Chondrocyte (in vitro differentiated cells): ENCODE measurements around the gene GET4. TPM values are rescaled to one million over a fixed set of nuclear protein-coding genes. Genes with fewer than 3 reads are reported as not detected.
"Not testable (repeated sequence)": the region's sequence is repeated elsewhere in the genome, so short reads cannot be mapped to it uniquely, and the experiment has no call there.

Source experiments
- DNase-seq: peaks from one replicate; pipeline ENCODE4 v3.0.0; 2021; ENCODE audit warnings: mixed read lengths, low spot score
- H3K27ac Mint-ChIP-seq: one replicate; pipeline ENCODE4 v1.8.0; 2021; ENCODE audit warnings: mild to moderate bottlenecking, moderate library complexity, mixed read lengths; ENCODE audit not compliant: unreplicated experiment
- H3K27me3 Mint-ChIP-seq: 2 replicates; pipeline ENCODE4 v1.8.0; 2021; ENCODE audit warnings: low read depth, mixed read lengths
- H3K36me3 Mint-ChIP-seq: 2 replicates; pipeline ENCODE4 v1.8.0; 2021; ENCODE audit warnings: low read depth, mixed read lengths
- H3K4me1 Mint-ChIP-seq: 2 replicates; pipeline ENCODE4 v1.8.0; 2021; ENCODE audit warnings: low read depth, mild to moderate bottlenecking, mixed read lengths
- H3K4me3 Mint-ChIP-seq: one replicate; pipeline ENCODE4 v1.8.0; 2021; ENCODE audit warnings: mild to moderate bottlenecking, moderate library complexity, mixed read lengths; ENCODE audit not compliant: unreplicated experiment
- H3K9me3 Mint-ChIP-seq: 2 replicates; pipeline ENCODE4 v1.8.0; 2021; ENCODE audit warnings: low read depth, mixed read lengths
- total RNA-seq: library from RNA; stranded (reverse); gene quantifications from 3 replicates; pipeline ENCODE4 v1.2.1, GENCODE V29; 2021
- TF ChIP-seq, protein P1 (sequence below): fragments of 200-600 bp; sonication (generic); IDR thresholded peaks from 2 replicates; pipeline ENCODE4 v1.5.0; 2021; ENCODE audit warnings: antibody characterized with exemption, mild to moderate bottlenecking, moderate library complexity

Gene GET4
- total RNA-seq, 1 donor from 2014 or later: 28.0 TPM

DNA sequence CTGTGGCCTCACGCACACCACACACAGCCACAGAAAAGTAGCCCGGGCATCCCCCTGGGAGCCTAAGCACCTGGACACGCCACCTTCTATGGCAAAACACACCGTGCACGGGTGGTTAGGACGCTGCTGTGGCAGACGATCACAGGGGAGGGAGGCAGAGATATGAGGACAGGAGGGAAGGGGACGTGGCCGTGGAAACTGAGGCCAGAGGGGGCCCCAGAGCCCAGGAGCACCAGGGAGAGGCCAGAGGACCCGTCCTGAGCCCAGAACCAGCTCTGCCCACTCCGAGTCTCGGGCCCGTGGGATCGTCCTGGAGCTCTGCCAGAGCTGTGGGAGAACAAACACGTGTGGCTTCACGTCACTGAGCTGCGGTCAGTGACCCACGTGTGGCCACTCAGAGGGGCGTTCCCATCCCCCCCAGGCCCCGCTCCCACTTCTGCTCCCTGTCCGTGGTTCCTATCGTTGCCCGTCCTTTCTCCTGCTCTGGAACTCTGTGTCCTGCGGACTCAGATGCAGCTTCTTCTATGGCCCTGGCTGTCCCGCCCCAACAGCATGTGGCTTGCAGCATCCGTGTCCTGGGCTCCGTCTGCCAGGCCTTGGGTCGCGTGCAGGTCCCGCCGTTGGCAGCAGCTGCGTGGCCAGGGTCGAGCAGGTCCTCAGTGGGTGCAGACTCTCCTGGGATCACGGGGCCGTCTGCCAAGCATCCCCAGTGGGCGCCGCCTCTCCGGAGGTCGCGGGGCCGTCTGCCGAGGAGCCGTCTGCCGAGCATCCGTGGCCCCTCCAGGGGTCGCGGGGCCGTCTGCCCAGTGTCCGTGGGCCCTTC, 31.0 kb downstream of the GET4 start:
- H3K4me3 Mint-ChIP-seq: no peak overlapping the region
- peaks cover 4% of the 10 kb centered on the region for H3K4me1 Mint-ChIP-seq
- no peaks in the 10 kb centered on the region for H3K36me3 Mint-ChIP-seq
- TF ChIP-seq, protein P1, sequence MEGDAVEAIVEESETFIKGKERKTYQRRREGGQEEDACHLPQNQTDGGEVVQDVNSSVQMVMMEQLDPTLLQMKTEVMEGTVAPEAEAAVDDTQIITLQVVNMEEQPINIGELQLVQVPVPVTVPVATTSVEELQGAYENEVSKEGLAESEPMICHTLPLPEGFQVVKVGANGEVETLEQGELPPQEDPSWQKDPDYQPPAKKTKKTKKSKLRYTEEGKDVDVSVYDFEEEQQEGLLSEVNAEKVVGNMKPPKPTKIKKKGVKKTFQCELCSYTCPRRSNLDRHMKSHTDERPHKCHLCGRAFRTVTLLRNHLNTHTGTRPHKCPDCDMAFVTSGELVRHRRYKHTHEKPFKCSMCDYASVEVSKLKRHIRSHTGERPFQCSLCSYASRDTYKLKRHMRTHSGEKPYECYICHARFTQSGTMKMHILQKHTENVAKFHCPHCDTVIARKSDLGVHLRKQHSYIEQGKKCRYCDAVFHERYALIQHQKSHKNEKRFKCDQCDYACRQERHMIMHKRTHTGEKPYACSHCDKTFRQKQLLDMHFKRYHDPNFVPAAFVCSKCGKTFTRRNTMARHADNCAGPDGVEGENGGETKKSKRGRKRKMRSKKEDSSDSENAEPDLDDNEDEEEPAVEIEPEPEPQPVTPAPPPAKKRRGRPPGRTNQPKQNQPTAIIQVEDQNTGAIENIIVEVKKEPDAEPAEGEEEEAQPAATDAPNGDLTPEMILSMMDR: no peak
- DNase-seq: no peak
- peaks cover 4% of the 10 kb centered on the region for H3K27me3 Mint-ChIP-seq
- no peaks in the 10 kb centered on the region for H3K9me3 Mint-ChIP-seq
- H3K27ac Mint-ChIP-seq: no peak overlapping the region

DNA sequence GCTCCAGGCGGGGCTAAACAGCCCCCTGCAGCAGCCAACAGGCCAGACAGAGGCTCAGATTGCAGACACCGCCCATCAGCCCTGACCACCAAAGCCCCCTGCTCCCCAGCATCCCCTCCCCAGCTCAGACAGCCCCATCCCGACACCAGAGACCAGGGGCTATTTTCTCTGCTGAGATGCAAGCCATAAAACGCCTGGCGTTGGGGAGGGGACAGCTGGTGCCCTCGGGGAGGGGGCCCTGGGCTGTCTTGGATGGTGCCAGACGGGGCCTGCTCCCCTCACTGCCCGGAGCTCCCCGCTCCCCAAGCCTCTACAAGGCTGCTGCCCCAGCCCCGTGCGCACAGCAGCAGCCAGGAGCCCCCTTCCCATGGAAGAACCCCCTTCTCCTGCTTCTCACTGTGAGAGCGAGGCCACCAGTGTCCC, 31.8 kb downstream of the GET4 start:
- TF ChIP-seq, protein P1: no peak
- H3K4me1 Mint-ChIP-seq: peaks cover 4% of the 10 kb centered on the region
- H3K9me3 Mint-ChIP-seq: no peaks in the 10 kb centered on the region
- H3K36me3 Mint-ChIP-seq: no peaks in the 10 kb centered on the region
- peak overlapping the region; percentile 22 for H3K27ac Mint-ChIP-seq
- peaks cover 4% of the 10 kb centered on the region for H3K27me3 Mint-ChIP-seq
- no peak overlapping the region for H3K4me3 Mint-ChIP-seq
- no peak for DNase-seq

DNA sequence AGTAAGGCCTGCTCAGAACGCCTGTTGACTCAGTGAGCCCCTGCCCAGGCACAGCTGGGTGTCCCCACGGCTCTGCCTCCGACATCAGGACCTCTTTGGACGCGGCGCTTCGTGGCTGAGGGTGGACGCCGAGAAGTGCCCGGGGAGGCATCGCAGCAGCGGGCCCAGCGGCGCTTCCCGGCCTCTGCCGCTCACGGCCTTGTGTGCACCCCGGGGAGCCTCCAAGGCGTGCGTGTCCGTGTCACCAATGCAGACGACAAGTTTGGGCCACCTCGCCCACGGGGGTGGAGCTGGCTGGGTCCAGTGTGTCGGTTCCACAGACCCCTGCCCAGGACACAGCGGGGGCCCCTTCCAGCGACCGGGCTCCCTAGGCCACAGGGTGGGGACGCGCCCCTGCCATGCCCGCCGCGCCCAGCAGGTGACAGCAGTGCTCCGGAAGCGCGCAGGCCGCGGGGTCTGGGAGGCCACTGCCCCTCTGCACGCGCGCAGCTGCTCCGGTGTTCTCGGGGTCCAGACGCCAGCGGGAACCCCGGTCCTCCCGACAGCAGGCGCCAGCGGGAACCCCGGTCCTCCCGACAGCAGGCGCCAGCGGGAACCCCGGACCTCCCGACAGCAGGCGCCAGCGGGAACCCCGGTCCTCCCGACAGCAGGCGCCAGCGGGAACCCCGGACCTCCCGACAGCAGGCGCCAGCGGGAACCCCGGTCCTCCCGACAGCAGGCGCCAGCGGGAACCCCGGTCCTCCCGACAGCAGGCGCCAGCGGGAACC, 32.4 kb downstream of the GET4 start:
- H3K27ac Mint-ChIP-seq: peak overlapping the region; percentile 22
- not testable (repeated sequence) for H3K4me1 Mint-ChIP-seq, H3K9me3 Mint-ChIP-seq, H3K27me3 Mint-ChIP-seq, H3K36me3 Mint-ChIP-seq, DNase-seq
- H3K4me3 Mint-ChIP-seq: peak overlapping the region; percentile 12
- TF ChIP-seq, protein P1: peak; percentile 82

DNA sequence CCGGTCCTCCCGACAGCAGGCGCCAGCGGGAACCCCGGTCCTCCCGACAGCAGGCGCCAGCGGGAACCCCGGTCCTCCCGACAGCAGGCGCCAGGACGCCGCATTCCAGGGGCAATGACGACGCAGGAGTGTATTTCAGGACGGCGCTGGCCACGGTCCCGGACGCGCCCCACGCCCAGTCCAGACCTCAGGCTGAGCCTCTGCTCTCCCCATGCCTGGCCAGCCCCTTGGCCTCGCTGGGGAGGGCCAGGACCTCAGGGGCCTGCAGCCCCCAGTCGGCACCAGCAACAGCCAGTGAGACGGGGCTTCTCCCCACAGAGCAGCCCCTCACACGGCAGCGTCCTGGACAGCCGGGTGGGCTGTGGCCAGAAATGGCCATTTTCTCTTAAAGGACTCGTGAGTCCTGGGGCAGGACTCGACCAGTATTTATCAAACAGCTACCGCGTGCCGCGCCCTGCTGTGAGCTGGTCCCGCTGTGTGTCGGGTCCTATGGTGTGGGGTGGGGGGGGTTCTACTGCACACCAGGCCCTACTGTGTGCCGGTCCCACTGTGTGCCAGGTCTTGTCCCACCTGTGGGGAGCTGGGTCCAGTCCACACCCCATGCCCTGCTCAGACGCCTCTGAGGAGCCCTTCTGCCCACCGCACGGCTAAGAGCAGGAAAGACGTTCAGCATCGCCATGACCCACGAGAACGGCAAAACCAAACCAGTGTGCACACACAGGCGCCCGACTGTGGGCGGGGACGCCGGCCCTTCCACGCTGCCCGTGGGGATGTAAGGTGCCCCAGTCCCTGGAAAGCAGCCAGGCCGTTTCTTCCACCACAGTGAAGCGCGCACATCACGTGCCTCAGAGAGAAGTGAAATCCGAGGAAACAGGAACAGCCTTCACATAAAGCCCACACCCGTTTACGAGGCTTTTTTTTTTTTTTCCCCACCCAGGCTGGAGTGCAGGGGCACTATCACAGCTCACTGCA, 33.3 kb downstream of the GET4 start:
- TF ChIP-seq, protein P1: peak; percentile 41
- peaks cover 4% of the 10 kb centered on the region for H3K27me3 Mint-ChIP-seq
- H3K27ac Mint-ChIP-seq: no peak overlapping the region
- no peak for DNase-seq
- H3K4me3 Mint-ChIP-seq: peak overlapping the region; percentile 16
- no peaks in the 10 kb centered on the region for H3K9me3 Mint-ChIP-seq
- H3K36me3 Mint-ChIP-seq: no peaks in the 10 kb centered on the region
- peaks cover 4% of the 10 kb centered on the region for H3K4me1 Mint-ChIP-seq
